HG03442 (cell line): ENCODE measurements around the gene LGALS8.
"Not testable (repeated sequence)": the region's sequence is repeated elsewhere in the genome, so short reads cannot be mapped to it uniquely, and the experiment has no call there.

Source experiments
- ATAC-seq: cut with Tn5 transposase; IDR thresholded peaks from one replicate; pipeline ENCODE4 v1.9.1; 2021; ENCODE audit warnings: mild to moderate bottlenecking, moderate library complexity; ENCODE audit not compliant: unreplicated experiment

The LGALS8 gene

GRCh38 chr1:236580404-236580803 is 56.6 kb downstream of the LGALS8 start:
- not testable (repeated sequence) for ATAC-seq

- no peak for ATAC-seq
These were observed 57.7 kb downstream of the LGALS8 start for GRCh38 chr1:236581528-236581927.

GRCh38 chr1:236589531-236589930 is 65.7 kb downstream of the LGALS8 start:
- no peak for ATAC-seq

GRCh38 chr1:236590553-236591150 is 66.9 kb downstream of the LGALS8 start:
- no peak for ATAC-seq

- ATAC-seq: no peak
These were observed 78.4 kb downstream of the LGALS8 start for GRCh38 chr1:236602171-236602570.
